SK-N-SH (cell line): ENCODE data around the gene ZNF358. TPM values are rescaled to one million over a fixed set of nuclear protein-coding genes. Genes with fewer than 3 reads are reported as not detected.

ENCODE experiments used
- CTCF ChIA-PET: fragments of 300-600, 350-600 bp; formaldehyde crosslinking; extraction: SDS; loops from one replicate; lab custom pipeline; 2021; lab: Yijun Ruan, JAX
- POLR2A ChIA-PET: fragments of 350-600 bp; sonication (Branson Sonifier 250); formaldehyde crosslinking; extraction: SDS; loops from one replicate; lab custom pipeline; 2020; ENCODE audit warnings: antibody characterized with exemption, inconsistent platforms; lab: Yijun Ruan, JAX
- DNase-seq: peaks from one replicate; pipeline ENCODE4 v3.0.0; 2012
- H2AFZ ChIP-seq: fragments of 200-600 bp; sonication (generic); 2 replicates; pipeline ENCODE4 v1.8.1; 2016; ENCODE audit warnings: antibody characterized with exemption, mild to moderate bottlenecking, low read depth
- H3F3A ChIP-seq: fragments of 200-600 bp; sonication (generic); replicated peaks from 2 replicates; pipeline ENCODE3; 2016; ENCODE audit warnings: antibody characterized with exemption, mild to moderate bottlenecking; ENCODE audit not compliant: insufficient read depth
- H3K27ac ChIP-seq, 2 experiments: fragments of 200-500 bp in 1 of 2; fragments of 200-600 bp in 1 of 2; sonication (Bioruptor generic) in 1 of 2; sonication (generic), shearing (Covaris generic) in 1 of 2; 2 replicates each; pipeline versions ENCODE4 v1.5.1 to v1.6.1; 2014 to 2016; ENCODE audit warnings: low read depth in 2 of 2, inconsistent platforms in 1 of 2, low read length in 1 of 2, mild to moderate bottlenecking in 1 of 2, mixed read lengths in 1 of 2
- H3K27me3 ChIP-seq: fragments of 200-600 bp; sonication (generic), shearing (Covaris generic); 2 replicates; pipeline ENCODE4 v1.6.1; 2016; ENCODE audit warnings: mixed run types; ENCODE audit not compliant: insufficient read depth
- H3K36me3 ChIP-seq, 2 experiments: fragments of 200-500 bp in 1 of 2; fragments of 200-600 bp in 1 of 2; sonication (Bioruptor generic) in 1 of 2; sonication (generic) in 1 of 2; replicated peaks in 1 of 2; 2 replicates each; pipeline versions ENCODE3 to v1.5.1; 2014 to 2016; ENCODE audit warnings: low read length in 1 of 2, mild to moderate bottlenecking in 1 of 2; ENCODE audit not compliant: insufficient read depth in 2 of 2, control insufficient read depth in 1 of 2
- H3K4me1 ChIP-seq, 2 experiments: fragments of 200-500 bp in 1 of 2; fragments of 200-600 bp in 1 of 2; sonication (Bioruptor generic) in 1 of 2; sonication (generic), shearing (Covaris generic) in 1 of 2; 2 replicates each; pipeline versions ENCODE4 v1.5.1 to v1.6.1; 2014 to 2016; ENCODE audit warnings: low read depth in 1 of 2, low read length in 1 of 2, mixed run types in 1 of 2; ENCODE audit not compliant: insufficient read depth in 2 of 2, control insufficient read depth in 1 of 2
- H3K4me2 ChIP-seq: fragments of 200-600 bp; sonication (generic), shearing (Covaris generic); 2 replicates; pipeline ENCODE4 v1.6.1; 2017; ENCODE audit warnings: mixed run types
- H3K4me3 ChIP-seq, 2 experiments: fragments of 200-500 bp in 1 of 2; fragments of 200-600 bp in 1 of 2; sonication (Bioruptor generic) in 1 of 2; sonication (generic), shearing (Covaris generic) in 1 of 2; 2 replicates each; pipeline versions ENCODE4 v1.5.1 to v1.8.1; 2014 to 2016; ENCODE audit warnings: low read depth in 2 of 2, inconsistent platforms in 1 of 2, low read length in 1 of 2, mild to moderate bottlenecking in 1 of 2, mixed read lengths in 1 of 2, moderate library complexity in 1 of 2
- H3K79me2 ChIP-seq: fragments of 200-600 bp; sonication (generic); 2 replicates; pipeline ENCODE4 v1.8.1; 2017; ENCODE audit warnings: mild to moderate bottlenecking; ENCODE audit not compliant: insufficient read depth
- H3K9ac ChIP-seq: fragments of 200-600 bp; sonication (generic); 2 replicates; pipeline ENCODE4 v1.6.1; 2017; ENCODE audit warnings: mixed run types
- H3K9me2 ChIP-seq: fragments of 200-600 bp; sonication (generic); 2 replicates; pipeline ENCODE4 v1.6.1; 2017; ENCODE audit warnings: mixed run types
- H3K9me3 ChIP-seq: fragments of 200-600 bp; sonication (generic); 2 replicates; pipeline ENCODE4 v1.6.1; 2017; ENCODE audit warnings: mixed run types, mild to moderate bottlenecking, moderate library complexity
- H4K20me1 ChIP-seq: fragments of 200-600 bp; sonication (generic); 2 replicates; pipeline ENCODE4 v1.6.1; 2017; ENCODE audit warnings: mild to moderate bottlenecking, mixed run types; ENCODE audit not compliant: insufficient read depth
- CTCF ChIP-seq: fragments of 200-600 bp; sonication (generic); IDR thresholded peaks from 2 replicates; pipeline ENCODE4 v1.6.1; 2017; ENCODE audit warnings: antibody characterized with exemption, mild to moderate bottlenecking, moderate library complexity
- FOSL2 ChIP-seq: IDR thresholded peaks from 2 replicates; pipeline ENCODE4 v1.4.0; 2012; ENCODE audit warnings: low read depth, mild to moderate bottlenecking, moderate library complexity, borderline replicate concordance
- FOXJ3 ChIP-seq: sonication (generic); formaldehyde crosslinking; IDR thresholded peaks from 2 replicates; pipeline ENCODE4 v1.5.1; 2020; ENCODE audit warnings: mild to moderate bottlenecking, missing genetic modification reagents
- FOXM1 ChIP-seq: IDR thresholded peaks from 2 replicates; pipeline ENCODE4 v1.4.0; 2012; ENCODE audit warnings: low read depth, mild to moderate bottlenecking
- GABPA ChIP-seq: IDR thresholded peaks from 2 replicates; pipeline ENCODE4 v1.4.0; 2012; ENCODE audit warnings: low read depth, mild to moderate bottlenecking
- NFIC ChIP-seq: IDR thresholded peaks from 2 replicates; pipeline ENCODE4 v1.4.0; 2012; ENCODE audit warnings: borderline replicate concordance
- PBX3 ChIP-seq: IDR thresholded peaks from 2 replicates; pipeline ENCODE4; 2012
- RAD21 ChIP-seq: IDR thresholded peaks from 2 replicates; pipeline ENCODE4 v1.6.1; 2012; ENCODE audit warnings: mild to moderate bottlenecking, low read length
- TAF1 ChIP-seq: IDR thresholded peaks from 2 replicates; pipeline ENCODE4 v1.6.1; 2012; ENCODE audit warnings: low read depth, mild to moderate bottlenecking, low read length, moderate library complexity, borderline replicate concordance
- YY1 ChIP-seq: IDR thresholded peaks from 2 replicates; pipeline ENCODE4 v1.4.0; 2012; ENCODE audit warnings: low read depth, mild to moderate bottlenecking
- WGBS: methylation state at CpG from one replicate; pipeline ENCODE4 v1.1.6; 2017; ENCODE audit warnings: low lambda C conversion rate; 5-methylcytosine and 5-hydroxymethylcytosine counted together
- polyA plus RNA-seq, 3 experiments: library from polyadenylated mRNA; depleted of rRNA; stranded (reverse); fragments of >200 nt; gene quantifications; 2 replicates each; pipeline ENCODE4 v1.2.3, GENCODE V29; 2012
- TF ChIP-seq, protein P1 (sequence below): fragments of 150-350 bp; IDR thresholded peaks from 2 replicates; pipeline ENCODE4 v1.6.1; 2016; ENCODE audit warnings: mild to moderate bottlenecking, low read depth, low read length
- TF ChIP-seq, protein P2 (sequence below): IDR thresholded peaks from 2 replicates; pipeline ENCODE4 v1.4.0; 2012; ENCODE audit warnings: low read depth

ZNF358 gene
- polyA plus RNA-seq, 1 of the 3 experiments (the other 2 are of a cell fraction) = 49.3 TPM

DNA sequence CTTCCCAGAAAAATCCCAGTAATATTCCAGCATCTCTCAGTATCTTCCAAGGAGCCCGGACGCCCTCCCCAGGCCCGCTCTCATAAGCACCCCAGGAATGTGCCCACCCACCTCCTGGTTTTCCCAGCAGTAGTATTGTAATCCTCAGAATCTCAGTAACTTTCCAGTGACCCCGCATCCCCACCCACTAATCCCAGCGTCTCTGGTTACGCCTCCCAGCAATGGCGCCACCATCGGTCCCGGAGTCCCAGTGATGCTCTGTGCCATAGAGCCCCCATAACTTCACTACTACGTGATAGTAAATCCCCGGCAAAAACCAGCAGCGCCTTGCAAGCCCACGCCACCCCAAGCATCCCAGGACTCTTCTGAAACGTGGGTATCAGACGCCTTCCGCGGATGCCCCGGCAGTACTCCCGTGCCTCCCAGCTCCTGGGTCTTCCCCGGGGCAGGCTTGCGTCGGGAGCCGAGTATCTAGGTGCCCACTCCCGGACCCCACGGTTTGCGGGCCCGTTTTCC is 18.7 kb downstream of the ZNF358 start:
- Histone ChIP-seq H3K36me3 (peaks cover 15 to 16% of the 10 kb centered on the region in 2 experiments), H4K20me1 (no peaks in the 10 kb centered on the region), H3K9ac (peak overlapping the region; percentile 82), H3K4me3 (peak overlapping the region; percentile 85 to 94), H3K9me3 (no peaks in the 10 kb centered on the region), H3K79me2 (peaks cover 7% of the 10 kb centered on the region), H3K4me1 (peaks cover 0 to 15% of the 10 kb centered on the region in 2 experiments; a peak in 2 of 4 replicates), H3K9me2 (no peaks in the 10 kb centered on the region), H3K27ac (peak overlapping the region; percentile 87 to 92), H3K4me2 (peak overlapping the region; percentile 94), H3K27me3 (no peaks in the 10 kb centered on the region), H2AFZ (peak overlapping the region; percentile 85; the same call in 1 of the 2 replicates), H3F3A (no peaks in the 10 kb centered on the region)
- TF ChIP-seq FOXJ3 (CRISPR knock-in tag) = no peak
- peak; percentile 32 for TF ChIP-seq CTCF
- TF ChIP-seq NFIC = no peak
- TF ChIP-seq TAF1 = peak; percentile 57
- peak; percentile 35 for TF ChIP-seq RAD21
- no peak for TF ChIP-seq FOXM1
- TF ChIP-seq GABPA = peak; percentile 34; the same call in 1 of the 2 replicates
- TF ChIP-seq FOSL2 = no peak
- TF ChIP-seq YY1 = peak; percentile 83
- TF ChIP-seq PBX3 = no peak
- TF ChIP-seq, protein P1, sequence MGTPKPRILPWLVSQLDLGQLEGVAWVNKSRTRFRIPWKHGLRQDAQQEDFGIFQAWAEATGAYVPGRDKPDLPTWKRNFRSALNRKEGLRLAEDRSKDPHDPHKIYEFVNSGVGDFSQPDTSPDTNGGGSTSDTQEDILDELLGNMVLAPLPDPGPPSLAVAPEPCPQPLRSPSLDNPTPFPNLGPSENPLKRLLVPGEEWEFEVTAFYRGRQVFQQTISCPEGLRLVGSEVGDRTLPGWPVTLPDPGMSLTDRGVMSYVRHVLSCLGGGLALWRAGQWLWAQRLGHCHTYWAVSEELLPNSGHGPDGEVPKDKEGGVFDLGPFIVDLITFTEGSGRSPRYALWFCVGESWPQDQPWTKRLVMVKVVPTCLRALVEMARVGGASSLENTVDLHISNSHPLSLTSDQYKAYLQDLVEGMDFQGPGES = no peak
- TF ChIP-seq, protein P2, sequence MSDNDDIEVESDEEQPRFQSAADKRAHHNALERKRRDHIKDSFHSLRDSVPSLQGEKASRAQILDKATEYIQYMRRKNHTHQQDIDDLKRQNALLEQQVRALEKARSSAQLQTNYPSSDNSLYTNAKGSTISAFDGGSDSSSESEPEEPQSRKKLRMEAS = no peak
- ChIA-PET POLR2A (interaction anchor here (0.9 to 3.5 kb wide), 5 partner anchors 12 to 51 kb away, joined by 3 to 16 read pairs (median 4); partner anchors contain the start of genes MCOLN1 and ZNF358), CTCF (interaction anchor here (0.6 to 5.0 kb wide), 5 partner anchors 12 to 838 kb away, joined by 3 to 25 read pairs (median 4); partner anchors contain the start of genes MCOLN1 and ZNF358)
- peak; percentile 80 for DNase-seq
- WGBS = 0% methylated on average over 11 of the region's 27 CpGs
